GM21367 (cell line): ENCODE data around the gene PCDHB11.
"Not testable (repeated sequence)": the region's sequence is repeated elsewhere in the genome, so short reads cannot be mapped to it uniquely, and the experiment has no call there.

ENCODE experiments used
- ATAC-seq: cut with Tn5 transposase; IDR thresholded peaks from one replicate; pipeline ENCODE4 v1.9.1; 2021; ENCODE audit not compliant: unreplicated experiment

The PCDHB11 gene

DNA sequence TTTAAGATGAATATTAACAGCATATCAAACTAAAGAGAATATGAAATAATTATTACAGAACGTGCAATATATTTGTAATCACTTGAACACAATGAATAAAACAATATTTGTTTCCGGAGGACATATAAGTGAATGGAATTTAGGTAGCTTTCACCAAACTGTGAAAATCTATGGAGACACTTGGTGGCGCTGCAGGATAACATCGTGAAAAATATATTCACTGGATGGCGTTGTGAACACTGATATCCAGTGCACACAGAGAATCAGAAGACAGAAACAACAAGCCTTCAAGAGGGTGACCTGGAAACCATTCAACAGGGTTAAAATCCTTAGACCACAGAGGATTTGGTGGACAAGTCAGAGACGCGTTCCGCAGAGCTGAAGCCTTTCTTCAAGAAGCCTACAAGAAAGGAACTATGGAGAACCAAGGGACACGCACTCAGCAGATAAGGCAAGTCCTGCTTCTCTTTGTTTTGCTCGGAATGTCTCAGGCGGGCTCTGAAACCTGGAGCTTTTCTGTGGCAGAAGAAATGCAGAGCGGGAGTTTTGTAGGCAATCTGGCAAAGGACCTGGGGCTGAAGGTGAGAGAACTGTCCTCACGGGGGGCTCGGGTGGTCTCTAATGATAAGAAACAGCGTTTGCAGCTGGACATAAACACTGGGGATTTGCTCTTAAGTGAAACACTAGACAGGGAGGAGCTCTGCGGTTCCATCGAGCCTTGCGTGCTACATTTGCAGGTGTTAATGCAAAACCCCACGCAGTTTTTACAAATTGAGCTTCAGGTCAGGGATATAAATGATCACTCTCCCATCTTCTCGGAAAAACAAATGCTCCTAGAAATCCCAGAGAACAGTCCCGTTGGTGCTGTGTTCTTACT, at the start of gene PCDHB11:
TSS of gene PCDHB11 (plus strand) at position 269 of the 877 bp plus-strand sequence. CDS start at position 417, 148 bp downstream.
- ATAC-seq = no peak

DNA sequence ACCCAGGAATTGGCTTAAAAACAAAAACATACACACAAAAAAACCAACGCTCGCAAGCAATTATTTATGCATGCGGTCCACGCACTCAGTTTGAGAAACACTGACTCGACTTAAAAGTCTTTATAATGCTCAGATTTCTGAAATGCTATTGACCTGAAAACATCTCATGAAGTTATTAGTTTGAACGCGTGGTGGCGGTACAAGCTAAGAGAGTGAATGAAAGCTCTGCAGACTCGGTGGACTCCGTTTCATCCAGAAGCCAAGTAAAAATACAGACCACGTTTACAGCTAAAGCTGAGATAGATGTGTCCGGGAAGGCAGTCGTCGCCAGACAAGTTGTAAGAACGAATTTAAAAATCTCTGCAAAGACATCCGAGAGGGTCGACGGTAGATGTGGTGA, 49.6 kb upstream of the PCDHB11 start, which contains the start of gene PCDHB6:
TSS of gene PCDHB6 (plus strand) at position 246 of the 400 bp plus-strand sequence. CDS start 201 bp downstream, outside the sequence.
- no peak for ATAC-seq

DNA sequence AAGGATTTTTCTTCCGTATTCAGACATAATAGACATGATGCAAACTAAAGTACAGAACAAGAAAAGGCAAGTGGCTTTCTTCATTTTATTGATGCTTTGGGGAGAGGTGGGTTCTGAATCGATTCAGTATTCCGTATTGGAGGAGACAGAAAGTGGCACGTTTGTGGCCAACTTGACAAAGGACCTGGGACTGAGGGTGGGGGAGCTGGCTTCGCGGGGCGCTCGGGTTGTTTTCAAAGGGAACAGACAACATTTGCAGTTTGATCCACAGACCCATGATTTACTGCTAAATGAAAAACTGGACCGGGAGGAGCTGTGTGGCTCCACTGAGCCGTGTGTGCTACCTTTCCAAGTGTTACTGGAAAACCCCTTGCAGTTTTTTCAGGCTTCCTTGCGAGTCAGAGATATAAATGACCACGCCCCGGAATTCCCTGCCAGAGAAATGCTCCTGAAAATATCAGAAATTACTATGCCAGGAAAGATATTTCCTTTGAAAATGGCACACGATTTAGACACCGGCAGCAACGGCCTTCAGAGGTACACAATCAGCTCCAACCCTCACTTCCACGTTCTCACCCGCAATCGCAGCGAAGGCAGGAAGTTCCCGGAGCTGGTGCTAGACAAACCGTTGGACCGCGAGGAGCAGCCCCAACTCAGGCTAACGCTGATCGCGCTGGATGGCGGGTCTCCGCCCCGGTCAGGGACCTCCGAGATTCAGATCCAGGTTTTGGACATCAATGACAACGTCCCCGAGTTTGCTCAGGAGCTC, 49.0 kb upstream of the PCDHB11 start:
- ATAC-seq = no peak

- no peak for ATAC-seq
Observed at GRCh38 chr5:141150993-141151325, 48.5 kb upstream of the PCDHB11 start.

DNA sequence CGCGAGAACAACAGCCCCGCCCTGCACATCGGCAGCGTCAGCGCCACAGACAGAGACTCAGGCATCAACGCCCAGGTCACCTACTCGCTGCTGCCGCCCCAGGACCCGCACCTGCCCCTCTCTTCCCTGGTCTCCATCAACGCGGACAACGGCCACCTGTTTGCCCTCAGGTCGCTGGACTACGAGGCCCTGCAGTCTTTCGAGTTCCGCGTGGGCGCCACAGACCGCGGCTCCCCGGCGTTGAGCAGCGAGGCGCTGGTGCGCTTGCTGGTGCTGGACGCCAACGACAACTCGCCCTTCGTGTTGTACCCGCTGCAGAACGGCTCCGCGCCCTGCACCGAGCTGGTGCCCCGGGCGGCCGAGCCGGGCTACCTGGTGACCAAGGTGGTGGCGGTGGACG, 47.8 kb upstream of the PCDHB11 start:
- ATAC-seq = not testable (repeated sequence)

GRCh38 chr5:141152096-141152495, 47.3 kb upstream of the PCDHB11 start:
- not testable (repeated sequence) for ATAC-seq

GRCh38 chr5:141155540-141156374, 43.7 kb upstream of the PCDHB11 start:
- ATAC-seq = no peak

- ATAC-seq = not testable (repeated sequence)
Observed at GRCh38 chr5:141157356-141157755, 42.1 kb upstream of the PCDHB11 start.

DNA sequence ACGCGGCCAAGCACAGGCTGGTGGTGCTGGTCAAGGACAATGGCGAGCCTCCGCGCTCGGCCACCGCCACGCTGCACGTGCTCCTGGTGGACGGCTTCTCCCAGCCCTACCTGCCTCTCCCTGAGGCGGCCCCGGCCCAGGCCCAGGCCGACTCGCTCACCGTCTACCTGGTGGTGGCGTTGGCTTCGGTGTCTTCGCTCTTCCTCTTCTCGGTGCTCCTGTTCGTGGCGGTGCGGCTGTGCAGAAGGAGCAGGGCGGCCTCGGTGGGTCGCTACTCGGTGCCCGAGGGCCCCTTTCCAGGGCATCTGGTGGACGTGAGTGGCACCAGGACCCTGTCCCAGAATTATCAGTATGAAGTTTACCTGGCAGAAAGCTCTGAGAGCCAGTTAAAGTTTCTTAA, 41.5 kb upstream of the PCDHB11 start:
- not testable (repeated sequence) for ATAC-seq

DNA sequence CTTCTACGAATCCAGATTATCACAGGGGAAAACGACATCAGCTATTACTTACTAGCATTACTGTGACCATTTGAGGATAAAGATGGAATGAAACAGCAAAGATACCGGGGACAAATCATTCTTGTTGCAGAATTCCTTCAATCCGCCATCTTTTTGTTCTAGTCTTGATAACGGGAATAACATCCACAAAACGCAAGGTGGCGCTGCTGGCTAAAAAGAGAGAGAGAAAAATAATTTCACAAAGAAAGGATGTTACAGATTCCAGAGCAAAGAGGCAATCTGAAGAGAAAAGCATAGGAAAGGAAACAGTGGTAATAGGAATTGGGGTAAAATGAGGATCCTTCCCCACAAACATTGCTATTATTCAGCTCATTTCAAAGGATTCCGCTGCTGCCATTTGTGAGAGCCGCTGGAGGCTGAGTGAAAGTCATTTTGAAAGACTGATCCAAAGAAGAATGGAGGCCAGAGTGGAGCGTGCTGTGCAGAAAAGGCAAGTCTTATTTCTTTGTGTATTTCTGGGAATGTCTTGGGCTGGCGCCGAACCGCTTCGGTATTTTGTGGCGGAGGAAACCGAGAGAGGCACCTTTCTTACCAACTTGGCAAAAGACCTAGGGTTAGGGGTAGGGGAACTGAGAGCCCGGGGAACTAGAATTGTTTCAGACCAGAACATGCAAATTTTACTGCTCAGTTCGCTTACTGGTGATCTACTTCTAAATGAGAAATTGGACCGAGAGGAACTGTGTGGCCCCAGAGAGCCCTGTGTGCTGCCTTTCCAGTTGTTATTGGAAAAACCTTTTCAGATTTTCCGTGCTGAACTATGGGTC, 26.8 kb upstream of the PCDHB11 start, which contains the start of gene PCDHB7:
TSS of gene PCDHB7 (plus strand) at position 264 of the 824 bp plus-strand sequence. CDS start at position 456, 192 bp downstream.
- no peak for ATAC-seq

DNA sequence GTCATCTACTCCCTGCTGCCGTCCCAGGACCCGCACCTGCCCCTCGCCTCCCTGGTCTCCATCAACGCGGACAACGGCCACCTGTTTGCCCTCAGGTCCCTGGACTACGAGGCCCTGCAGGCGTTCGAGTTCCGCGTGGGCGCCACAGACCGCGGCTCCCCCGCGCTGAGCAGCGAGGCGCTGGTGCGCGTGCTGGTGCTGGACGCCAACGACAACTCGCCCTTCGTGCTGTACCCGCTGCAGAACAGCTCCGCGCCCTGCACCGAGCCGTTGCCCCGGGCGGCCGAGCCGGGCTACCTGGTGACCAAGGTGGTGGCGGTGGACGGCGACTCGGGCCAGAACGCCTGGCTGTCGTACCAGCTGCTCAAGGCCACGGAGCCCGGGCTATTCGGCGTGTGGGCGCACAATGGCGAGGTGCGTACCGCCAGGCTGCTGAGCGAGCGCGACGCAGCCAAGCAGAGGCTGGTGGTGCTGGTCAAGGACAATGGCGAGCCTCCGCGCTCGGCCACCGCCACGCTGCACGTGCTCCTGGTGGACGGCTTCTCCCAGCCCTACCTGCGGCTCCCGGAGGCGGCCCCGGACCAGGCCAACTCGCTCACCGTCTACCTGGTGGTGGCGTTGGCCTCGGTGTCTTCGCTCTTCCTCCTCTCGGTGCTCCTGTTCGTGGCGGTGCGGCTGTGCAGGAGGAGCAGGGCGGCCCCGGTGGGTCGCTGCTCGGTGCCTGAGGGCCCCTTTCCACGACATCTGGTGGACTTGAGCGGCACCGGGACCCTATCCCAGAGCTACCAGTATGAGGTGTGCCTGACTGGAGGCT, 24.9 kb upstream of the PCDHB11 start:
- not testable (repeated sequence) for ATAC-seq

GRCh38 chr5:141175933-141176332, 23.5 kb upstream of the PCDHB11 start:
- no peak for ATAC-seq

DNA sequence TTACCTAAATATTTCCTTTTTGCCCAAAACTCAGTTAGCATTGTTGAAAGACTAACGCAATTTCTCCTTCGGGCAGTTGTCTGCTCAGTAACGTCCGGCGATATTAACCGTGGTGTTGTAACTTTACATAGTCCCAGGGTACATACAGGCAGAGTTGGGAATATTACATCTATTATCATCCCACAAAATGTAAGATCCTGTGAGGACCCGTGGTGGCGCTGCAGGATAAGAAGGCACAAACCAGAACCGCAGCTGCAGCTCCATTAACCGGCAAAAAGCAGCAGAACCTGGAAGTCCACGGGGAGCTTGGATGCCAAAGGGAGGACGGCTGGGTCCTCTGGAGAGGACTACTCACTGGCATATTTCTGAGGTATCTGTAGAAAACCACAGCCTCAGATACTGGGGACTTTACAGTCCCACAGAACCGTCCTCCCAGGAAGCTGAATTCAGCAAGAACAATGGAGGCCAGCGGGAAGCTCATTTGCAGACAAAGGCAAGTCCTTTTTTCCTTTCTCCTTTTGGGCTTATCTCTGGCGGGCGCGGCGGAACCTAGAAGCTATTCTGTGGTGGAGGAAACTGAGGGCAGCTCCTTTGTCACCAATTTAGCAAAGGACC, 21.7 kb upstream of the PCDHB11 start, which contains the start of gene PCDHB8:
TSS of gene PCDHB8 (plus strand) at position 214 of the 615 bp plus-strand sequence. CDS start at position 459, 245 bp downstream.
- not testable (repeated sequence) for ATAC-seq

GRCh38 chr5:141179371-141179770, 20.1 kb upstream of the PCDHB11 start:
- ATAC-seq = not testable (repeated sequence)

DNA sequence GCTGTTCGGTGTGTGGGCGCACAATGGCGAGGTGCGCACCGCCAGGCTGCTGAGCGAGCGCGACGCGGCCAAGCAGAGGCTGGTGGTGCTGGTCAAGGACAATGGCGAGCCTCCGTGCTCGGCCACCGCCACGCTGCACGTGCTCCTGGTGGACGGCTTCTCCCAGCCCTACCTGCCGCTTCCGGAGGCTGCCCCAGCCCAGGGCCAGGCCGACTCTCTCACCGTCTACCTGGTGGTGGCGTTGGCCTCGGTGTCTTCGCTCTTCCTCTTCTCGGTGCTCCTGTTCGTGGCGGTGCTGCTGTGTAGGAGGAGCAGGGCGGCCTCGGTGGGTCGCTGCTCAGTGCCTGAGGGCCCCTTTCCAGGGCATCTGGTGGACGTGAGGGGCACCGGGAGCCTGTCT, 19.6 kb upstream of the PCDHB11 start:
- not testable (repeated sequence) for ATAC-seq

- no peak for ATAC-seq
Observed at GRCh38 chr5:141180313-141180712, 19.1 kb upstream of the PCDHB11 start.

- no peak for ATAC-seq
Observed at GRCh38 chr5:141182248-141182647, 17.2 kb upstream of the PCDHB11 start, which contains the start of gene PCDHB16. PCDHB16 (plus strand) TSS chr5:141182387; CDS start chr5:141182560, 173 bp downstream.

GRCh38 chr5:141184117-141184855, 15.1 kb upstream of the PCDHB11 start:
- not testable (repeated sequence) for ATAC-seq
